ENCODE results near the gene LRRC46. TPM values are rescaled to one million over a fixed set of nuclear protein-coding genes. Genes with fewer than 3 reads are reported as not detected.
A peak's percentile ranks its signal among the peaks of the same experiment; 100 is the strongest.

Gene LRRC46
- total RNA-seq, 2 experiments from 2014 or later = 0.38 to 0.67 TPM

- intact Hi-C loops (cut with micrococcal nuclease) = no loop called here
- no peaks in the 10 kb centered on the region for H3K36me3 Mint-ChIP-seq (ENCODE audit: low read depth)
- CTCF ChIA-PET = interaction anchor here (0.8 to 20.8 kb wide), 16 partner anchors 9 to 181 kb away, joined by 3 to 586 read pairs (median 5); partner anchors contain the start of genes CDK5RAP3, LRRC46, MRPL10 and PNPO
- POLR2A ChIA-PET = interaction anchor here (1.2 to 2.3 kb wide), 5 partner anchors 11 to 55 kb away, joined by 4 to 15 read pairs (median 5); partner anchors contain the start of genes SP2 and SP6
- no peak for TF ChIP-seq CTCF (IDR thresholded peaks at IDR 0.05)
- ATAC-seq (no peak), DNase-seq (no peak)
- peaks cover 9% of the 10 kb centered on the region for H3K27me3 Mint-ChIP-seq
- H3K4me3 Mint-ChIP-seq = peak overlapping the region; percentile 92
- no peaks in the 10 kb centered on the region for H3K9me3 Mint-ChIP-seq
- H3K4me1 Mint-ChIP-seq (ENCODE audit: low read depth) = peaks cover 33% of the 10 kb centered on the region
- H3K27ac Mint-ChIP-seq = peak overlapping the region; percentile 36
Measured at GRCh38 chr17:47840001-47840741, 8.7 kb downstream of the LRRC46 start.

GRCh38 chr17:47840742-47841487 lies 9.4 kb downstream of the LRRC46 start, which contains the start of gene SCRN2:
Gene SCRN2, minus strand, starts transcription at chr17:47841273. Its CDS starts 430 bp downstream, at chr17:47840843.
- TF ChIP-seq CTCF (IDR thresholded peaks at IDR 0.05) = peak; percentile 99
- H3K36me3 Mint-ChIP-seq (ENCODE audit: low read depth) = no peaks in the 10 kb centered on the region
- no peaks in the 10 kb centered on the region for H3K9me3 Mint-ChIP-seq
- peaks cover 28% of the 10 kb centered on the region for H3K4me1 Mint-ChIP-seq (ENCODE audit: low read depth)
- H3K27me3 Mint-ChIP-seq = peaks cover 16% of the 10 kb centered on the region
- peak within 1 kb of the TSS; percentile 91 for H3K27ac Mint-ChIP-seq
- CTCF ChIA-PET = interaction anchor here (0.8 to 20.8 kb wide), 23 partner anchors 10 to 180 kb away, joined by 3 to 586 read pairs (median 5); partner anchors contain the start of genes CDK5RAP3, LRRC46, MRPL10 and PNPO
- intact Hi-C loops (cut with micrococcal nuclease) = no loop called here
- H3K4me3 Mint-ChIP-seq = peak within 1 kb of the TSS; percentile 92
- POLR2A ChIA-PET = interaction anchor here (0.6 to 1.6 kb wide), 8 partner anchors 10 to 57 kb away, joined by 3 to 15 read pairs (median 5); partner anchors contain the start of genes LRRC46, MRPL10, SP2 and SP6
- ATAC-seq (peak; percentile 96), DNase-seq (peak; percentile 92)

- ChIA-PET CTCF (interaction anchor here (0.8 to 20.8 kb wide), 24 partner anchors 10 to 180 kb away, joined by 3 to 586 read pairs (median 5); partner anchors contain the start of genes CDK5RAP3, LRRC46, MRPL10 and PNPO), POLR2A (interaction anchor here (0.8 to 1.6 kb wide), 8 partner anchors 10 to 64 kb away, joined by 3 to 15 read pairs (median 5); partner anchors contain the start of genes LRRC46, MRPL10, SP2 and SP6)
- peaks cover 27% of the 10 kb centered on the region for H3K4me1 Mint-ChIP-seq (ENCODE audit: low read depth)
Measured at GRCh38 chr17:47841488-47842291, 10.2 kb downstream of the LRRC46 start.

More at GRCh38 chr17:47841488-47842291, 10.2 kb downstream of the LRRC46 start:
- peak; percentile 61 for TF ChIP-seq CTCF (IDR thresholded peaks at IDR 0.05)
- Mint-ChIP-seq H3K27ac (peak overlapping the region; percentile 91), H3K27me3 (peaks cover 23% of the 10 kb centered on the region), H3K9me3 (no peaks in the 10 kb centered on the region), H3K36me3 (ENCODE audit: low read depth) (no peaks in the 10 kb centered on the region), H3K4me3 (peak overlapping the region; percentile 92)
- DNase-seq (no peak), ATAC-seq (no peak)
- intact Hi-C loops (cut with micrococcal nuclease) = loop anchor here (1.0 kb wide), 1 partner anchor 49 kb away; no protein-coding TSS in a partner anchor

All from activated CD8-positive, alpha-beta T cell treated with anti-CD3 and anti-CD28 coated beads for 36 hours (primary cell).